H9 (cell line): ENCODE data around the gene RASSF5. TPM values are rescaled to one million over a fixed set of nuclear protein-coding genes. Genes with fewer than 3 reads are reported as not detected.

Source experiments
- DNase-seq: peaks from one replicate; pipeline ENCODE4 v3.0.0-alpha.2; 2017
- H2AFZ ChIP-seq: one replicate; pipeline ENCODE4 v1.6.1; 2013; ENCODE audit warnings: mild to moderate bottlenecking, low read length, control low read depth, moderate library complexity
- H2AK5ac ChIP-seq: 2 replicates; pipeline ENCODE4 v1.6.1; 2013; ENCODE audit warnings: low read length, control low read depth, mixed read lengths; ENCODE audit not compliant: insufficient read length
- H2BK120ac ChIP-seq: one replicate; pipeline ENCODE4 v1.6.1; 2013; ENCODE audit warnings: low read depth, mild to moderate bottlenecking, low read length, control low read depth, inconsistent platforms; ENCODE audit not compliant: poor library complexity, severe bottlenecking
- H2BK12ac ChIP-seq: 2 replicates; pipeline ENCODE4 v1.6.1; 2013; ENCODE audit warnings: low read length, control low read depth, mixed read lengths, low read depth; ENCODE audit not compliant: insufficient read length
- H2BK15ac ChIP-seq: 2 replicates; pipeline ENCODE4 v1.6.1; 2013; ENCODE audit warnings: low read depth, low read length, control low read depth
- H2BK20ac ChIP-seq: one replicate; pipeline ENCODE4 v1.6.1; 2013; ENCODE audit warnings: low read depth, mild to moderate bottlenecking, low read length, control low read depth, inconsistent platforms; ENCODE audit not compliant: poor library complexity, severe bottlenecking
- H2BK5ac ChIP-seq: 2 replicates; pipeline ENCODE4 v1.6.1; 2013; ENCODE audit warnings: low read length, control low read depth, mixed read lengths; ENCODE audit not compliant: insufficient read length
- H3K14ac ChIP-seq: 2 replicates; pipeline ENCODE4 v1.6.1; 2013; ENCODE audit warnings: low read length, control low read depth; ENCODE audit not compliant: insufficient read depth
- H3K18ac ChIP-seq: 2 replicates; pipeline ENCODE4 v1.6.1; 2013; ENCODE audit warnings: low read depth, mild to moderate bottlenecking, mixed read lengths, low read length, control low read depth; ENCODE audit not compliant: insufficient read length
- H3K23ac ChIP-seq: 2 replicates; pipeline ENCODE4 v1.6.1; 2013; ENCODE audit warnings: low read length, control low read depth, mixed read lengths, low read depth; ENCODE audit not compliant: insufficient read length
- H3K23me2 ChIP-seq: 2 replicates; pipeline ENCODE4 v1.6.1; 2013; ENCODE audit warnings: low read depth, mild to moderate bottlenecking, mixed read lengths, low read length, control low read depth; ENCODE audit not compliant: insufficient read length, poor library complexity, severe bottlenecking
- H3K27ac ChIP-seq: 2 replicates; pipeline ENCODE4 v1.5.1; 2013; ENCODE audit warnings: low read length, control low read depth, mixed read lengths, low read depth; ENCODE audit not compliant: insufficient read length
- H3K27me3 ChIP-seq: 2 replicates; pipeline ENCODE4 v1.6.1; 2013; ENCODE audit warnings: low read length, control low read depth, inconsistent platforms; ENCODE audit not compliant: insufficient read depth
- H3K4ac ChIP-seq: 2 replicates; pipeline ENCODE4 v1.6.1; 2013; ENCODE audit warnings: low read depth, mild to moderate bottlenecking, control low read depth, inconsistent platforms, low read length, moderate library complexity
- H3K4me1 ChIP-seq: 2 replicates; pipeline ENCODE4 v1.6.1; 2013; ENCODE audit warnings: low read length, control low read depth, inconsistent platforms; ENCODE audit not compliant: insufficient read depth
- H3K4me2 ChIP-seq: 2 replicates; pipeline ENCODE4 v1.6.1; 2013; ENCODE audit warnings: low read length, control low read depth, mixed read lengths; ENCODE audit not compliant: insufficient read length, insufficient read depth
- H3K56ac ChIP-seq: 2 replicates; pipeline ENCODE4 v1.6.1; 2013; ENCODE audit warnings: low read depth, mild to moderate bottlenecking, mixed read lengths, low read length, control low read depth; ENCODE audit not compliant: insufficient read length
- H3K79me1 ChIP-seq: 2 replicates; pipeline ENCODE4 v1.6.1; 2013; ENCODE audit warnings: low read depth, mild to moderate bottlenecking, moderate library complexity, low read length, control low read depth, inconsistent platforms; ENCODE audit not compliant: insufficient read depth, poor library complexity, severe bottlenecking
- H3K79me2 ChIP-seq: 2 replicates; pipeline ENCODE4 v1.6.1; 2013; ENCODE audit warnings: low read length, control low read depth, inconsistent platforms; ENCODE audit not compliant: insufficient read depth
- H3K9ac ChIP-seq: 2 replicates; pipeline ENCODE4 v1.6.1; 2013; ENCODE audit warnings: low read length, control low read depth, mixed read lengths; ENCODE audit not compliant: insufficient read length; ENCODE audit errors: extremely low read depth
- H3K9me3 ChIP-seq: one replicate; pipeline ENCODE4 v1.6.1; 2013; ENCODE audit warnings: low read depth, low read length, inconsistent platforms; ENCODE audit not compliant: control insufficient read depth
- H3T11ph ChIP-seq: one replicate; pipeline ENCODE4 v1.6.1; 2013; ENCODE audit warnings: mild to moderate bottlenecking, low read length, control low read depth, inconsistent platforms
- H4K20me1 ChIP-seq: one replicate; pipeline ENCODE4 v1.6.1; 2013; ENCODE audit not compliant: control insufficient read depth, insufficient read length, insufficient read depth
- H4K5ac ChIP-seq: 2 replicates; pipeline ENCODE4 v1.6.1; 2013; ENCODE audit warnings: low read depth, mild to moderate bottlenecking, mixed read lengths, low read length, control low read depth; ENCODE audit not compliant: insufficient read length
- H4K8ac ChIP-seq: replicated peaks from 2 replicates; pipeline ENCODE4 v1.6.1; 2013; ENCODE audit warnings: low read length, control low read depth, mixed read lengths, low read depth; ENCODE audit not compliant: insufficient read length
- H4K91ac ChIP-seq: 2 replicates; pipeline ENCODE4 v1.6.1; 2013; ENCODE audit warnings: low read depth, mild to moderate bottlenecking, moderate library complexity, mixed read lengths, low read length, control low read depth; ENCODE audit not compliant: insufficient read length
- H3K27ac Mint-ChIP-seq, 3 experiments: 2 replicates in 2 of 3; 3 replicates in 1 of 3; pipeline ENCODE4 v1.8.0; 2020 to 2021; ENCODE audit warnings: mixed read lengths in 3 of 3, mild to moderate bottlenecking in 1 of 3, moderate library complexity in 1 of 3
- H3K27me3 Mint-ChIP-seq: 2 replicates; pipeline ENCODE4 v1.8.0; 2021; ENCODE audit warnings: low read depth, mild to moderate bottlenecking, moderate library complexity, mixed read lengths
- H3K36me3 Mint-ChIP-seq, 3 experiments: 2 replicates in 2 of 3; 3 replicates in 1 of 3; pipeline ENCODE4 v1.8.0; 2020 to 2021; ENCODE audit warnings: low read depth in 3 of 3, mixed read lengths in 3 of 3; ENCODE audit not compliant: insufficient read depth in 1 of 3
- H3K4me1 Mint-ChIP-seq, 2 experiments: 2 replicates each; pipeline ENCODE4 v1.8.0; 2020; ENCODE audit warnings: mixed read lengths in 2 of 2
- H3K4me3 Mint-ChIP-seq, 2 experiments: 2 replicates in 1 of 2; 3 replicates in 1 of 2; pipeline ENCODE4 v1.8.0; 2020 to 2021; ENCODE audit warnings: mild to moderate bottlenecking in 2 of 2, mixed read lengths in 2 of 2, moderate library complexity in 1 of 2
- H3K9me3 Mint-ChIP-seq, 2 experiments: 2 replicates in 1 of 2; 3 replicates in 1 of 2; pipeline ENCODE4 v1.8.0; 2020; ENCODE audit warnings: mild to moderate bottlenecking in 2 of 2, mixed read lengths in 2 of 2, moderate library complexity in 1 of 2
- WGBS: extraction: QIAGEN DNeasy Blood & Tissue Kit; methylation state at CpG from one replicate; pipeline ENCODE4 v1.1.7; 2013; ENCODE audit warnings: missing lambda C conversion rate, low lambda C conversion rate, mixed read lengths; ENCODE audit not compliant: insufficient read length; ENCODE audit errors: extremely low coverage; 5-methylcytosine and 5-hydroxymethylcytosine counted together
- total RNA-seq: library from RNA; stranded (reverse); gene quantifications from 2 replicates; pipeline ENCODE4 v1.2.1, GENCODE V29; 2021
- TF ChIP-seq, protein P1 (sequence below): fragments of 200-600 bp; sonication (generic); conservative IDR thresholded peaks from 3 replicates; pipeline ENCODE4 v1.8.0; 2021; ENCODE audit warnings: antibody characterized with exemption, mild to moderate bottlenecking

Gene RASSF5
- total RNA-seq, 1 experiment from 2014 or later = 0.50 TPM

- Histone ChIP-seq H2AFZ (no peak overlapping the region), H2BK120ac (no peak overlapping the region), H3K9ac (no peak overlapping the region), H4K5ac (no peak overlapping the region), H3K23ac (no peak overlapping the region), H2AK5ac (no peak overlapping the region), H3K9me3 (no peaks in the 10 kb centered on the region), H3T11ph (no peak overlapping the region), H3K4me1 (peaks cover 3% of the 10 kb centered on the region; the same call in 1 of the 2 replicates), H4K8ac (no peak overlapping the region), H3K27me3 (peaks cover 7% of the 10 kb centered on the region; the same call in 1 of the 2 replicates), H4K20me1 (no peaks in the 10 kb centered on the region), H3K4ac (no peak overlapping the region), H3K79me1 (no peaks in the 10 kb centered on the region), H2BK5ac (no peak overlapping the region), H3K14ac (no peak overlapping the region), H4K91ac (no peak overlapping the region), H2BK15ac (no peak overlapping the region), H3K56ac (no peak overlapping the region), H2BK20ac (no peak overlapping the region), H3K27ac (no peak overlapping the region), H2BK12ac (no peak overlapping the region), H3K18ac (no peak overlapping the region), H3K79me2 (no peaks in the 10 kb centered on the region), H3K23me2 (peaks cover 5% of the 10 kb centered on the region), H3K4me2 (no peak overlapping the region)
- Mint-ChIP-seq H3K36me3 (no peaks in the 10 kb centered on the region; a peak in 1 of 7 replicates), H3K9me3 (no peaks in the 10 kb centered on the region; a peak in 1 of 5 replicates), H3K27ac (no peak overlapping the region), H3K4me1 (peaks cover 15 to 26% of the 10 kb centered on the region in 2 experiments), H3K4me3 (no peak overlapping the region), H3K27me3 (peaks cover 62% of the 10 kb centered on the region)
- TF ChIP-seq, protein P1, sequence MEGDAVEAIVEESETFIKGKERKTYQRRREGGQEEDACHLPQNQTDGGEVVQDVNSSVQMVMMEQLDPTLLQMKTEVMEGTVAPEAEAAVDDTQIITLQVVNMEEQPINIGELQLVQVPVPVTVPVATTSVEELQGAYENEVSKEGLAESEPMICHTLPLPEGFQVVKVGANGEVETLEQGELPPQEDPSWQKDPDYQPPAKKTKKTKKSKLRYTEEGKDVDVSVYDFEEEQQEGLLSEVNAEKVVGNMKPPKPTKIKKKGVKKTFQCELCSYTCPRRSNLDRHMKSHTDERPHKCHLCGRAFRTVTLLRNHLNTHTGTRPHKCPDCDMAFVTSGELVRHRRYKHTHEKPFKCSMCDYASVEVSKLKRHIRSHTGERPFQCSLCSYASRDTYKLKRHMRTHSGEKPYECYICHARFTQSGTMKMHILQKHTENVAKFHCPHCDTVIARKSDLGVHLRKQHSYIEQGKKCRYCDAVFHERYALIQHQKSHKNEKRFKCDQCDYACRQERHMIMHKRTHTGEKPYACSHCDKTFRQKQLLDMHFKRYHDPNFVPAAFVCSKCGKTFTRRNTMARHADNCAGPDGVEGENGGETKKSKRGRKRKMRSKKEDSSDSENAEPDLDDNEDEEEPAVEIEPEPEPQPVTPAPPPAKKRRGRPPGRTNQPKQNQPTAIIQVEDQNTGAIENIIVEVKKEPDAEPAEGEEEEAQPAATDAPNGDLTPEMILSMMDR = no peak
- WGBS = no CpG with 5 or more reads among the region's 2 CpGs
- DNase-seq = no peak
Measured at GRCh38 chr1:206502403-206502802, 4.9 kb upstream of the RASSF5 start.
